Measurements from ENCODE around the gene PAQR5.

PAQR5 gene

GRCh38 chr15:69405110-69405509 is 106.4 kb downstream of the PAQR5 start:
- no peak overlapping the region for H3K4me3 ChIP-seq (ENCODE audit: low read length)
- TF ChIP-seq CTCF (IDR thresholded peaks at IDR 0.05; ENCODE audit: insufficient read depth, low read depth, low read length, missing control alignments): no peak

GRCh38 chr15:69407719-69408400 is 109.1 kb downstream of the PAQR5 start:
- DNase-seq (ENCODE audit: low read depth): no peak
- H3K4me3 ChIP-seq (ENCODE audit: low read length): no peak overlapping the region
- TF ChIP-seq CTCF (IDR thresholded peaks at IDR 0.05; ENCODE audit: insufficient read depth, low read depth, low read length, missing control alignments): no peak

More at GRCh38 chr15:69405110-69405509, 106.4 kb downstream of the PAQR5 start:
- DNase-seq (ENCODE audit: low read depth): no peak

GRCh38 chr15:69408841-69409240 is 110.1 kb downstream of the PAQR5 start:
- DNase-seq (ENCODE audit: low read depth): no peak
- no peak for TF ChIP-seq CTCF (IDR thresholded peaks at IDR 0.05; ENCODE audit: insufficient read depth, low read depth, low read length, missing control alignments)
- no peak overlapping the region for H3K4me3 ChIP-seq (ENCODE audit: low read length)

- peak; percentile 86 for DNase-seq (ENCODE audit: low read depth)
- no peak overlapping the region for H3K4me3 ChIP-seq (ENCODE audit: low read length)
- peak; percentile 91 for TF ChIP-seq CTCF (IDR thresholded peaks at IDR 0.05; ENCODE audit: insufficient read depth, low read depth, low read length, missing control alignments)
Measured at GRCh38 chr15:69410248-69410874, 111.6 kb downstream of the PAQR5 start.

- DNase-seq (ENCODE audit: low read depth): no peak
- TF ChIP-seq CTCF (IDR thresholded peaks at IDR 0.05; ENCODE audit: insufficient read depth, low read depth, low read length, missing control alignments): no peak
- no peak overlapping the region for H3K4me3 ChIP-seq (ENCODE audit: low read length)
Measured at GRCh38 chr15:69412274-69412673, 113.6 kb downstream of the PAQR5 start.

GRCh38 chr15:69412701-69413100 is 114.0 kb downstream of the PAQR5 start:
- peak; percentile 41 for DNase-seq (ENCODE audit: low read depth)
- TF ChIP-seq CTCF (IDR thresholded peaks at IDR 0.05; ENCODE audit: insufficient read depth, low read depth, low read length, missing control alignments): no peak
- no peak overlapping the region for H3K4me3 ChIP-seq (ENCODE audit: low read length)

Measured in epithelial cell of esophagus (primary cell).